Bronchial epithelial cell (primary cell): ENCODE results near the gene MYO15A. TPM values are rescaled to one million over a fixed set of nuclear protein-coding genes. Genes with fewer than 3 reads are reported as not detected.

Experiments
- DNase-seq: peaks from one replicate; pipeline ENCODE4 v3.0.0-alpha.2; 2010; ENCODE audit warnings: low read depth
- FAIRE-seq: peaks from 2 replicates; lab custom pipeline; 2011; peaks lifted over from hg19 to GRCh38; lab: Jason Lieb, UNC
- H3K27me3 ChIP-seq: 2 replicates; pipeline ENCODE4 v1.5.1; 2011; ENCODE audit warnings: low read length; ENCODE audit not compliant: control insufficient read depth, insufficient read depth
- H3K36me3 ChIP-seq: 2 replicates; pipeline ENCODE4 v1.5.1; 2011; ENCODE audit warnings: low read length; ENCODE audit not compliant: control insufficient read depth, insufficient read depth
- H3K4me3 ChIP-seq: 2 replicates; pipeline ENCODE4 v1.5.1; 2011; ENCODE audit warnings: mild to moderate bottlenecking, low read depth, low read length, control low read depth
- CTCF ChIP-seq: IDR thresholded peaks from 2 replicates; pipeline ENCODE4 v1.5.1; 2011; ENCODE audit warnings: mild to moderate bottlenecking, moderate library complexity, low read length, control low read depth, inconsistent platforms; ENCODE audit not compliant: insufficient read depth, severe bottlenecking
- total RNA-seq: library from RNA; depleted of rRNA; stranded (reverse); fragments of >200 nt; gene quantifications from 2 replicates; pipeline ENCODE4 v1.2.1, GENCODE V29; 2014

MYO15A gene
- total RNA-seq, 1 donor from 2014 or later, result 1.6 TPM

- Histone ChIP-seq H3K27me3 (no peaks in the 10 kb centered on the region), H3K36me3 (no peaks in the 10 kb centered on the region), H3K4me3 (no peak overlapping the region)
- no peak for DNase-seq
- no peak for TF ChIP-seq CTCF
- no peak for FAIRE-seq
These were observed 48.9 kb downstream of the MYO15A start for GRCh38 chr17:18157354-18157985.

GRCh38 chr17:18158022-18158600, 49.6 kb downstream of the MYO15A start:
- Histone ChIP-seq H3K4me3 (peak overlapping the region; percentile 47), H3K36me3 (no peaks in the 10 kb centered on the region), H3K27me3 (no peaks in the 10 kb centered on the region)
- no peak for TF ChIP-seq CTCF
- DNase-seq, result peak; percentile 92
- FAIRE-seq, result no peak

- Histone ChIP-seq H3K27me3 (no peaks in the 10 kb centered on the region), H3K4me3 (no peak overlapping the region), H3K36me3 (no peaks in the 10 kb centered on the region)
- DNase-seq, result no peak
- TF ChIP-seq CTCF, result no peak
- peak; percentile 72 for FAIRE-seq
These were observed 51.1 kb downstream of the MYO15A start for GRCh38 chr17:18159551-18160120.

- no peak for TF ChIP-seq CTCF
- Histone ChIP-seq H3K4me3 (no peak overlapping the region), H3K27me3 (no peaks in the 10 kb centered on the region), H3K36me3 (no peaks in the 10 kb centered on the region)
- peak; percentile 88 for FAIRE-seq
- peak; percentile 51 for DNase-seq
These were observed 51.7 kb downstream of the MYO15A start for GRCh38 chr17:18160128-18160856.

GRCh38 chr17:18161207-18162145, 52.9 kb downstream of the MYO15A start:
- FAIRE-seq, result no peak

More at GRCh38 chr17:18161207-18162145, 52.9 kb downstream of the MYO15A start:
- DNase-seq, result no peak
- no peak for TF ChIP-seq CTCF
- H3K27me3 ChIP-seq, result no peaks in the 10 kb centered on the region
- no peak overlapping the region for H3K4me3 ChIP-seq
- H3K36me3 ChIP-seq, result no peaks in the 10 kb centered on the region
